ENCODE data around the gene ACAN. TPM values are rescaled to one million over a fixed set of nuclear protein-coding genes. Genes with fewer than 3 reads are reported as not detected.
A peak's percentile ranks its signal among the peaks of the same experiment; 100 is the strongest.

The ACAN gene
- total RNA-seq, 1 experiment from 2014 or later, result not detected

GRCh38 chr15:88833731-88834100 lies 30.5 kb downstream of the ACAN start:
- ChIA-PET POLR2A (ENCODE audit: low non-redundant PET) (no interaction called here), CTCF (interaction anchor here (0.5 to 1.2 kb wide), 4 partner anchors 9 to 209 kb away, joined by 3 to 11 read pairs (median 4); no protein-coding TSS in a partner anchor)

GRCh38 chr15:88834211-88834812 lies 31.1 kb downstream of the ACAN start:
- no peak overlapping the region for H3K27ac ChIP-seq (ENCODE audit: low read depth, low read length, poor library complexity, severe bottlenecking)
- POLR2A ChIA-PET (ENCODE audit: low non-redundant PET), result no interaction called here
- no peaks in the 10 kb centered on the region for H3K9me3 ChIP-seq (ENCODE audit: low read depth, low read length, poor library complexity, severe bottlenecking)
- no TSS peak for BruUV-seq (replicated peaks)
- CTCF ChIA-PET, result interaction anchor here (0.5 to 1.2 kb wide), 2 partner anchors 200 to 210 kb away, joined by 3 to 4 read pairs; no protein-coding TSS in a partner anchor
- H3K4me3 ChIP-seq (ENCODE audit: low read depth, low read length, poor library complexity, severe bottlenecking), result no peak overlapping the region
- intact Hi-C loops (cut with micrococcal nuclease; ENCODE audit: unreplicated experiment), result loop anchor here (5.0 to 10.0 kb wide), 2 partner anchors 180 to 212 kb away; partner anchors contain the start of gene AEN
- TF ChIP-seq, protein P1, sequence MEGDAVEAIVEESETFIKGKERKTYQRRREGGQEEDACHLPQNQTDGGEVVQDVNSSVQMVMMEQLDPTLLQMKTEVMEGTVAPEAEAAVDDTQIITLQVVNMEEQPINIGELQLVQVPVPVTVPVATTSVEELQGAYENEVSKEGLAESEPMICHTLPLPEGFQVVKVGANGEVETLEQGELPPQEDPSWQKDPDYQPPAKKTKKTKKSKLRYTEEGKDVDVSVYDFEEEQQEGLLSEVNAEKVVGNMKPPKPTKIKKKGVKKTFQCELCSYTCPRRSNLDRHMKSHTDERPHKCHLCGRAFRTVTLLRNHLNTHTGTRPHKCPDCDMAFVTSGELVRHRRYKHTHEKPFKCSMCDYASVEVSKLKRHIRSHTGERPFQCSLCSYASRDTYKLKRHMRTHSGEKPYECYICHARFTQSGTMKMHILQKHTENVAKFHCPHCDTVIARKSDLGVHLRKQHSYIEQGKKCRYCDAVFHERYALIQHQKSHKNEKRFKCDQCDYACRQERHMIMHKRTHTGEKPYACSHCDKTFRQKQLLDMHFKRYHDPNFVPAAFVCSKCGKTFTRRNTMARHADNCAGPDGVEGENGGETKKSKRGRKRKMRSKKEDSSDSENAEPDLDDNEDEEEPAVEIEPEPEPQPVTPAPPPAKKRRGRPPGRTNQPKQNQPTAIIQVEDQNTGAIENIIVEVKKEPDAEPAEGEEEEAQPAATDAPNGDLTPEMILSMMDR (conservative IDR thresholded peaks at IDR 0.05; ENCODE audit: low read depth, low read length), result peak; percentile 79
- TF ChIP-seq EZH2 (IDR thresholded peaks at IDR 0.05; ENCODE audit: borderline replicate concordance, low read depth, low read length, poor library complexity, severe bottlenecking), result no peak
- H3K27me3 ChIP-seq (replicated peaks; ENCODE audit: insufficient read depth, low read depth, low read length, poor library complexity), result no peaks in the 10 kb centered on the region
- no peaks in the 10 kb centered on the region for H3K36me3 ChIP-seq (ENCODE audit: insufficient read depth, low read length, poor library complexity, severe bottlenecking)
- no peaks in the 10 kb centered on the region for H3K4me1 ChIP-seq (ENCODE audit: insufficient read depth, low read length, poor library complexity, severe bottlenecking)
- peak; percentile 39 for DNase-seq (ENCODE audit: low spot score)

More at GRCh38 chr15:88833731-88834100, 30.5 kb downstream of the ACAN start:
- no peak for DNase-seq (ENCODE audit: low spot score)
- Histone ChIP-seq H3K27ac (ENCODE audit: low read depth, low read length, poor library complexity, severe bottlenecking) (no peak overlapping the region), H3K4me1 (ENCODE audit: insufficient read depth, low read length, poor library complexity, severe bottlenecking) (no peaks in the 10 kb centered on the region), H3K4me3 (ENCODE audit: low read depth, low read length, poor library complexity, severe bottlenecking) (no peak overlapping the region), H3K36me3 (ENCODE audit: insufficient read depth, low read length, poor library complexity, severe bottlenecking) (no peaks in the 10 kb centered on the region), H3K27me3 (replicated peaks; ENCODE audit: insufficient read depth, low read depth, low read length, poor library complexity) (no peaks in the 10 kb centered on the region), H3K9me3 (ENCODE audit: low read depth, low read length, poor library complexity, severe bottlenecking) (no peaks in the 10 kb centered on the region)
- intact Hi-C loops (cut with micrococcal nuclease; ENCODE audit: unreplicated experiment), result loop anchor here (5.0 to 10.0 kb wide), 2 partner anchors 179 to 211 kb away; partner anchors contain the start of gene AEN
- no TSS peak for BruUV-seq (replicated peaks)
- TF ChIP-seq, protein P1 (conservative IDR thresholded peaks at IDR 0.05; ENCODE audit: low read depth, low read length), result no peak
- no peak for TF ChIP-seq EZH2 (IDR thresholded peaks at IDR 0.05; ENCODE audit: borderline replicate concordance, low read depth, low read length, poor library complexity, severe bottlenecking)

GRCh38 chr15:88835119-88835518 lies 31.9 kb downstream of the ACAN start:
- CTCF ChIA-PET, result interaction anchor here (1.2 kb wide), 1 partner anchor 211 kb away, joined by 3 read pairs; no protein-coding TSS in a partner anchor

More at GRCh38 chr15:88835119-88835518, 31.9 kb downstream of the ACAN start:
- no TSS peak for BruUV-seq (replicated peaks)
- H3K27me3 ChIP-seq (replicated peaks; ENCODE audit: insufficient read depth, low read depth, low read length, poor library complexity), result no peaks in the 10 kb centered on the region
- POLR2A ChIA-PET (ENCODE audit: low non-redundant PET), result no interaction called here
- no peaks in the 10 kb centered on the region for H3K4me1 ChIP-seq (ENCODE audit: insufficient read depth, low read length, poor library complexity, severe bottlenecking)
- no peaks in the 10 kb centered on the region for H3K36me3 ChIP-seq (ENCODE audit: insufficient read depth, low read length, poor library complexity, severe bottlenecking)
- intact Hi-C loops (cut with micrococcal nuclease; ENCODE audit: unreplicated experiment), result loop anchor here (10.0 kb wide), 1 partner anchor 180 kb away; no protein-coding TSS in a partner anchor
- no peak overlapping the region for H3K27ac ChIP-seq (ENCODE audit: low read depth, low read length, poor library complexity, severe bottlenecking)
- no peak overlapping the region for H3K4me3 ChIP-seq (ENCODE audit: low read depth, low read length, poor library complexity, severe bottlenecking)
- DNase-seq (ENCODE audit: low spot score), result no peak
- TF ChIP-seq EZH2 (IDR thresholded peaks at IDR 0.05; ENCODE audit: borderline replicate concordance, low read depth, low read length, poor library complexity, severe bottlenecking), result no peak
- TF ChIP-seq, protein P1 (conservative IDR thresholded peaks at IDR 0.05; ENCODE audit: low read depth, low read length), result no peak
- no peaks in the 10 kb centered on the region for H3K9me3 ChIP-seq (ENCODE audit: low read depth, low read length, poor library complexity, severe bottlenecking)
